Loucy (cell line): Measurements from ENCODE around the gene KLF3.

Source experiments
- H2AFZ ChIP-seq: fragments of 200-600 bp; sonication (generic); 2 replicates; pipeline ENCODE4 v1.6.0; 2016; ENCODE audit warnings: antibody characterized with exemption, mild to moderate bottlenecking, low read length, moderate library complexity
- H3F3A ChIP-seq: fragments of 200-600 bp; 2 replicates; pipeline ENCODE4 v1.6.0; 2016; ENCODE audit warnings: antibody characterized with exemption, low read depth, mild to moderate bottlenecking
- H3K27me3 ChIP-seq: fragments of 200-600 bp; sonication (generic); 2 replicates; pipeline ENCODE4 v1.6.1; 2014; ENCODE audit warnings: low read length, mild to moderate bottlenecking; ENCODE audit not compliant: insufficient read depth, poor library complexity, severe bottlenecking
- H3K36me3 ChIP-seq: fragments of 200-600 bp; sonication (generic); 2 replicates; pipeline ENCODE4 v1.6.1; 2016; ENCODE audit warnings: low read length; ENCODE audit not compliant: insufficient read depth
- H3K4me1 ChIP-seq: fragments of 200-600 bp; sonication (generic); 2 replicates; pipeline ENCODE4 v1.5.1; 2014; ENCODE audit warnings: low read length, mild to moderate bottlenecking; ENCODE audit not compliant: insufficient read depth, poor library complexity, severe bottlenecking
- H3K4me2 ChIP-seq: fragments of 200-600 bp; sonication (generic); 2 replicates; pipeline ENCODE4 v1.6.0; 2014; ENCODE audit warnings: antibody characterized with exemption, low read length, low read depth, mild to moderate bottlenecking; ENCODE audit not compliant: poor library complexity, severe bottlenecking
- H3K4me3 ChIP-seq: fragments of 200-600 bp; sonication (generic); 2 replicates; pipeline ENCODE4 v1.5.1; 2014; ENCODE audit warnings: low read length, mild to moderate bottlenecking, mixed read lengths; ENCODE audit not compliant: poor library complexity, severe bottlenecking
- H3K79me2 ChIP-seq: fragments of 200-600 bp; sonication (generic); 2 replicates; pipeline ENCODE4 v1.6.1; 2014; ENCODE audit warnings: low read length; ENCODE audit not compliant: insufficient read depth
- H3K9ac ChIP-seq: fragments of 200-600 bp; sonication (generic); 2 replicates; pipeline ENCODE4 v1.6.0; 2014; ENCODE audit warnings: mild to moderate bottlenecking, low read depth, low read length, moderate library complexity; ENCODE audit not compliant: poor library complexity, severe bottlenecking
- H3K9me2 ChIP-seq: fragments of 200-600 bp; sonication (generic); replicated peaks from 2 replicates; pipeline ENCODE4 v1.6.1; 2016; ENCODE audit warnings: low read depth, low read length, mixed read lengths
- H3K9me3 ChIP-seq: fragments of 200-600 bp; sonication (generic); 2 replicates; pipeline ENCODE4 v1.6.1; 2014; ENCODE audit warnings: mild to moderate bottlenecking, antibody characterized with exemption, low read length, low read depth; ENCODE audit not compliant: insufficient read depth
- H4K20me1 ChIP-seq: fragments of 200-600 bp; sonication (generic); 2 replicates; pipeline ENCODE4 v1.6.0; 2014; ENCODE audit warnings: antibody characterized with exemption, low read length, mild to moderate bottlenecking; ENCODE audit not compliant: insufficient read depth, poor library complexity, severe bottlenecking
- CTCF ChIP-seq: fragments of 200-600 bp; sonication (generic); conservative IDR thresholded peaks from 2 replicates; pipeline ENCODE4 v1.5.1; 2014; ENCODE audit warnings: mild to moderate bottlenecking, antibody characterized with exemption, low read length
- EZH2phosphoT487 ChIP-seq: fragments of 200-600 bp; IDR thresholded peaks from 2 replicates; pipeline ENCODE4 v1.6.1; 2018; ENCODE audit warnings: antibody characterized with exemption, mild to moderate bottlenecking, moderate library complexity, borderline replicate concordance

Gene KLF3

GRCh38 chr4:38696697-38697096, 32.7 kb downstream of the KLF3 start:
- H3K9me3 ChIP-seq = no peaks in the 10 kb centered on the region
- no peaks in the 10 kb centered on the region for H4K20me1 ChIP-seq
- H2AFZ ChIP-seq = no peak overlapping the region
- no peak overlapping the region for H3K4me3 ChIP-seq
- no peak overlapping the region for H3K9ac ChIP-seq
- H3K4me1 ChIP-seq = no peaks in the 10 kb centered on the region
- TF ChIP-seq CTCF (no peak), EZH2phosphoT487 (no peak)
- no peaks in the 10 kb centered on the region for H3K27me3 ChIP-seq
- H3K4me2 ChIP-seq = no peak overlapping the region
- H3K9me2 ChIP-seq = no peaks in the 10 kb centered on the region
- H3K36me3 ChIP-seq = no peaks in the 10 kb centered on the region
- no peaks in the 10 kb centered on the region for H3F3A ChIP-seq
- H3K79me2 ChIP-seq = no peaks in the 10 kb centered on the region

GRCh38 chr4:38698176-38698575, 34.2 kb downstream of the KLF3 start:
- Histone ChIP-seq H3K4me2 (no peak overlapping the region), H3K9ac (no peak overlapping the region), H4K20me1 (no peaks in the 10 kb centered on the region), H3K27me3 (no peaks in the 10 kb centered on the region), H2AFZ (no peak overlapping the region), H3K36me3 (no peaks in the 10 kb centered on the region), H3F3A (no peaks in the 10 kb centered on the region), H3K9me2 (no peaks in the 10 kb centered on the region), H3K4me1 (no peaks in the 10 kb centered on the region), H3K9me3 (no peaks in the 10 kb centered on the region), H3K79me2 (no peaks in the 10 kb centered on the region), H3K4me3 (no peak overlapping the region)
- TF ChIP-seq EZH2phosphoT487 = no peak
- no peak for TF ChIP-seq CTCF

GRCh38 chr4:38699112-38699511, 35.1 kb downstream of the KLF3 start:
- Histone ChIP-seq H3K4me1 (no peaks in the 10 kb centered on the region), H3K9me2 (no peaks in the 10 kb centered on the region), H2AFZ (no peak overlapping the region), H3F3A (no peaks in the 10 kb centered on the region), H3K4me3 (no peak overlapping the region), H3K36me3 (no peaks in the 10 kb centered on the region), H3K9ac (no peak overlapping the region), H4K20me1 (no peaks in the 10 kb centered on the region), H3K9me3 (no peaks in the 10 kb centered on the region), H3K4me2 (no peak overlapping the region), H3K27me3 (no peaks in the 10 kb centered on the region), H3K79me2 (no peaks in the 10 kb centered on the region)
- TF ChIP-seq EZH2phosphoT487 = no peak
- no peak for TF ChIP-seq CTCF
